Right lobe of liver (tissue), 6 donors: ENCODE results near the gene RADIL. TPM values are rescaled to one million over a fixed set of nuclear protein-coding genes. Genes with fewer than 3 reads are reported as not detected.

Experiments
- ATAC-seq, 4 donors: fragments of 200-7000 bp; cut with Tn5 transposase; one replicate each; pipeline ENCODE4 v1.9.1; 2020; ENCODE audit warnings: mild to moderate bottlenecking in 4 of 4, moderate library complexity in 4 of 4
- DNase-seq, 3 donors: peaks; one replicate each; pipeline ENCODE4 v3.0.0-alpha.2; 2020
- H3K27ac ChIP-seq, 3 donors: fragments of 200-600 bp; one replicate each; pipeline ENCODE4 v1.8.0; 2022
- H3K27me3 ChIP-seq, 2 donors: fragments of 200-600 bp; one replicate each; pipeline ENCODE4 v1.8.0; 2022
- H3K36me3 ChIP-seq, 4 donors: fragments of 200-600 bp; sonication (generic) in 1 of 4; one replicate each; pipeline versions ENCODE4 v1.5.1 to v1.8.0; 2017 to 2022; ENCODE audit warnings: control low read depth in 1 of 4
- H3K4me1 ChIP-seq, 4 donors: fragments of 200-600 bp; sonication (generic) in 1 of 4; one replicate each; pipeline versions ENCODE4 v1.5.1 to v1.8.0; 2017 to 2022; ENCODE audit warnings: control low read depth in 1 of 4
- H3K4me3 ChIP-seq, 3 donors: fragments of 200-600 bp; one replicate each; pipeline ENCODE4 v1.8.0; 2022
- H3K9me3 ChIP-seq, 4 donors: fragments of 200-600 bp; sonication (generic) in 1 of 4; one replicate each; pipeline versions ENCODE4 v1.5.1 to v1.8.0; 2017 to 2022; ENCODE audit warnings: control low read depth in 1 of 4
- CTCF ChIP-seq, 4 donors: fragments of 200-600 bp in 3 of 4; fragments of 450-650 bp in 1 of 4; IDR thresholded peaks; one replicate each; pipeline versions ENCODE4 v1.5.1 to v1.8.0; 2016 to 2022; ENCODE audit warnings: antibody characterized with exemption in 4 of 4, mild to moderate bottlenecking in 2 of 4
- POLR2A ChIP-seq: fragments of 450-650 bp; IDR thresholded peaks from one replicate; pipeline ENCODE4 v1.6.1; 2017; ENCODE audit warnings: antibody characterized with exemption, mild to moderate bottlenecking
- WGBS: methylation state at CpG from one replicate; pipeline ENCODE4 v1.1.6; 2018; ENCODE audit warnings: low coverage, low lambda C conversion rate; ENCODE audit not compliant: insufficient coverage; ENCODE audit errors: missing lambda C conversion rate; 5-methylcytosine and 5-hydroxymethylcytosine counted together
- intact Hi-C, 2 donors: fragments of 100-400 bp; cut with DNase I; formaldehyde crosslinking; loops; one replicate each; pipeline versions ENCODE4 v1.11.2 to v1.14.1; 2022
- total RNA-seq, 6 experiments: library from RNA; depleted of rRNA in 2 of 6; stranded (reverse); fragments of >200 nt in 2 of 6; fragmentation: NEBNext Ultra II Directional in 3 of 6; extraction: Animal tissue kit (Norgen Biotek cat#: 25700) in 3 of 6; gene quantifications; one replicate each; pipeline versions ENCODE4 v1.1.0 to v1.2.4, GENCODE V29; 2016 to 2023
- donor health status: DM: no; HTN: yes; CAD: no.
- donor health status: DM: no; HTN: no; CAD: no.
- donor health status: DM: no; HTN: no; CAD: no.
- donor health status: DM: no; HTN: yes; CAD: no.
- donor health status: DM: no; HTN: yes; CAD: no.

RADIL gene
- total RNA-seq, 6 experiments from 2014 or later, result 0.20 to 1.6 (median 0.34) TPM; not detected in 2

GRCh38 chr7:4836206-4836661 is 47.3 kb downstream of the RADIL start:
- TF ChIP-seq POLR2A (no peak), CTCF (IDR thresholded peaks at IDR 0.05) (no peak)
- ATAC-seq (no peak), DNase-seq (no peak)
- Histone ChIP-seq H3K4me3 (no peak overlapping the region), H3K27me3 (no peaks in the 10 kb centered on the region), H3K4me1 (no peaks in the 10 kb centered on the region), H3K36me3 (no peaks in the 10 kb centered on the region), H3K9me3 (no peaks in the 10 kb centered on the region), H3K27ac (no peak overlapping the region)
- intact Hi-C loops, result no loop called here
- no CpG with 5 or more reads among the region's 30 CpGs for WGBS

- DNase-seq, result no peak
- ATAC-seq, result no peak
- no peaks in the 10 kb centered on the region for H3K9me3 ChIP-seq
- H3K27ac ChIP-seq, result no peak overlapping the region
- H3K4me1 ChIP-seq, result no peaks in the 10 kb centered on the region
- H3K36me3 ChIP-seq, result no peaks in the 10 kb centered on the region
- WGBS, result 71% methylated on average over 3 of the region's 28 CpGs
- intact Hi-C loops, result no loop called here
- no peak for TF ChIP-seq CTCF (IDR thresholded peaks at IDR 0.05)
- no peak for TF ChIP-seq POLR2A
- H3K4me3 ChIP-seq, result no peak overlapping the region
- no peaks in the 10 kb centered on the region for H3K27me3 ChIP-seq
These were observed 47.9 kb downstream of the RADIL start for GRCh38 chr7:4835398-4836205.

- TF ChIP-seq POLR2A (no peak), CTCF (IDR thresholded peaks at IDR 0.05) (no peak)
- DNase-seq (no peak), ATAC-seq (no peak)
- Histone ChIP-seq H3K4me1 (no peaks in the 10 kb centered on the region), H3K9me3 (no peaks in the 10 kb centered on the region), H3K36me3 (no peaks in the 10 kb centered on the region), H3K4me3 (no peak overlapping the region), H3K27ac (no peak overlapping the region), H3K27me3 (no peaks in the 10 kb centered on the region)
- WGBS, result 60% methylated on average over 1 of the region's 60 CpGs
- intact Hi-C loops, result no loop called here
These were observed 48.7 kb downstream of the RADIL start for GRCh38 chr7:4834601-4835397.

GRCh38 chr7:4833691-4834600 is 49.6 kb downstream of the RADIL start:
- no peaks in the 10 kb centered on the region for H3K27me3 ChIP-seq
- DNase-seq, result no peak
- H3K4me1 ChIP-seq, result no peaks in the 10 kb centered on the region
- TF ChIP-seq CTCF (IDR thresholded peaks at IDR 0.05), result no peak
- no peak for TF ChIP-seq POLR2A
- no peak for ATAC-seq
- no peak overlapping the region for H3K27ac ChIP-seq
- no peaks in the 10 kb centered on the region for H3K9me3 ChIP-seq
- WGBS, result 47% methylated on average over 3 of the region's 36 CpGs
- intact Hi-C loops, result no loop called here
- no peak overlapping the region for H3K4me3 ChIP-seq
- no peaks in the 10 kb centered on the region for H3K36me3 ChIP-seq
